ENCODE results near the gene GSN. TPM values are rescaled to one million over a fixed set of nuclear protein-coding genes. Genes with fewer than 3 reads are reported as not detected.

GSN gene
- polyA plus RNA-seq, 1 experiment, result 421 TPM

- Histone ChIP-seq H3K9me3 (ENCODE audit: control insufficient read depth, insufficient read depth, low read length) (no peaks in the 10 kb centered on the region), H3K27me3 (ENCODE audit: control insufficient read depth, insufficient read depth, low read length) (no peaks in the 10 kb centered on the region), H3K4me3 (ENCODE audit: low read depth, low read length) (no peak overlapping the region), H3K27ac (ENCODE audit: low read depth, low read length) (no peak overlapping the region)
- ChIA-PET CTCF (no interaction called here), POLR2A (interaction anchor here (0.6 to 2.1 kb wide), 2 partner anchors 10 to 70 kb away, joined by 3 to 5 read pairs; no protein-coding TSS in a partner anchor)
- TF ChIP-seq CTCF (IDR thresholded peaks at IDR 0.05; ENCODE audit: low read depth, low read length), result no peak
- no peak for DNase-seq (ENCODE audit: low read depth, low spot score)
Measured at GRCh38 chr9:121296213-121297127, 28.5 kb downstream of the GSN start.

GRCh38 chr9:121297389-121297788 is 29.4 kb downstream of the GSN start:
- no peak overlapping the region for H3K27ac ChIP-seq (ENCODE audit: low read depth, low read length)
- no peak for TF ChIP-seq CTCF (IDR thresholded peaks at IDR 0.05; ENCODE audit: low read depth, low read length)
- no peaks in the 10 kb centered on the region for H3K9me3 ChIP-seq (ENCODE audit: control insufficient read depth, insufficient read depth, low read length)
- POLR2A ChIA-PET, result interaction anchor here (2.1 kb wide), 1 partner anchor 10 kb away, joined by 5 read pairs; no protein-coding TSS in a partner anchor
- CTCF ChIA-PET, result interaction anchor here (1.5 kb wide), 1 partner anchor 78 kb away, joined by 4 read pairs; no protein-coding TSS in a partner anchor
- no peak overlapping the region for H3K4me3 ChIP-seq (ENCODE audit: low read depth, low read length)
- H3K27me3 ChIP-seq (ENCODE audit: control insufficient read depth, insufficient read depth, low read length), result no peaks in the 10 kb centered on the region
- no peak for DNase-seq (ENCODE audit: low read depth, low spot score)

- DNase-seq (ENCODE audit: low read depth, low spot score), result no peak
- no peak overlapping the region for H3K27ac ChIP-seq (ENCODE audit: low read depth, low read length)
- no peaks in the 10 kb centered on the region; the same call in 1 of the 2 replicates for H3K9me3 ChIP-seq (ENCODE audit: control insufficient read depth, insufficient read depth, low read length)
- no peak for TF ChIP-seq CTCF (IDR thresholded peaks at IDR 0.05; ENCODE audit: low read depth, low read length)
- H3K4me3 ChIP-seq (ENCODE audit: low read depth, low read length), result no peak overlapping the region
- ChIA-PET POLR2A (interaction anchor here (1.2 to 2.1 kb wide), 2 partner anchors 9 to 11 kb away, joined by 4 to 5 read pairs; no protein-coding TSS in a partner anchor), CTCF (interaction anchor here (1.5 to 2.3 kb wide), 2 partner anchors 22 to 78 kb away, joined by 4 to 8 read pairs; no protein-coding TSS in a partner anchor)
- H3K27me3 ChIP-seq (ENCODE audit: control insufficient read depth, insufficient read depth, low read length), result no peaks in the 10 kb centered on the region
Measured at GRCh38 chr9:121298016-121298538, 30.1 kb downstream of the GSN start.

- no peak overlapping the region; the same call in 1 of the 2 replicates for H3K4me3 ChIP-seq (ENCODE audit: low read depth, low read length)
- ChIA-PET CTCF (interaction anchor here (0.9 to 2.3 kb wide), 3 partner anchors 21 to 85 kb away, joined by 4 to 8 read pairs (median 4); no protein-coding TSS in a partner anchor), POLR2A (interaction anchor here (1.2 kb wide), 2 partner anchors 9 to 31 kb away, joined by 3 to 4 read pairs; partner anchors contain the start of gene GSN)
- no peak for TF ChIP-seq CTCF (IDR thresholded peaks at IDR 0.05; ENCODE audit: low read depth, low read length)
- no peak for DNase-seq (ENCODE audit: low read depth, low spot score)
- H3K9me3 ChIP-seq (ENCODE audit: control insufficient read depth, insufficient read depth, low read length), result no peaks in the 10 kb centered on the region; the same call in 1 of the 2 replicates
- H3K27ac ChIP-seq (ENCODE audit: low read depth, low read length), result peak overlapping the region; percentile 2
- no peaks in the 10 kb centered on the region for H3K27me3 ChIP-seq (ENCODE audit: control insufficient read depth, insufficient read depth, low read length)
Measured at GRCh38 chr9:121298689-121299466, 30.9 kb downstream of the GSN start.

All from AG04450 (cell line).